NCI-H1105 treated with DMSO at 0.1 percent for 48 hours (cell line): ENCODE data around the gene TRAPPC2.

Experiments used
- DNase-seq: peaks from one replicate; lab custom pipeline; 2025; lab: John Stamatoyannopoulos, UW

TRAPPC2 gene

GRCh38 chrX:13734278-13735172 lies at the start of gene TRAPPC2, which contains the start of gene OFD1:
Gene TRAPPC2, minus strand, starts transcription at chrX:13734620. Its CDS starts 14,657 bp downstream, at chrX:13719963.
Gene OFD1, plus strand, starts transcription at chrX:13734748. Its CDS starts 324 bp downstream, at chrX:13735072.
- DNase-seq = peak; percentile 93

GRCh38 chrX:13780868-13781427 lies 46.5 kb upstream of the TRAPPC2 start:
- DNase-seq = no peak

- DNase-seq = peak; percentile 24
Measured at GRCh38 chrX:13778916-13779315, 44.5 kb upstream of the TRAPPC2 start.

- DNase-seq = no peak
Measured at GRCh38 chrX:13776387-13776786, 42.0 kb upstream of the TRAPPC2 start.

- no peak for DNase-seq
Measured at GRCh38 chrX:13775837-13776236, 41.4 kb upstream of the TRAPPC2 start.

- no peak for DNase-seq
Measured at GRCh38 chrX:13774696-13775095, 40.3 kb upstream of the TRAPPC2 start.

GRCh38 chrX:13770013-13770535 lies 35.7 kb upstream of the TRAPPC2 start:
- peak; percentile 82 for DNase-seq

GRCh38 chrX:13768939-13769338 lies 34.5 kb upstream of the TRAPPC2 start:
- no peak for DNase-seq

GRCh38 chrX:13764765-13765164 lies 30.3 kb upstream of the TRAPPC2 start:
- peak; percentile 35 for DNase-seq

- DNase-seq = no peak
Measured at GRCh38 chrX:13764281-13764680, 29.9 kb upstream of the TRAPPC2 start.

- DNase-seq = peak; percentile 85
Measured at GRCh38 chrX:13763489-13763888, 29.1 kb upstream of the TRAPPC2 start.

- DNase-seq = no peak
Measured at GRCh38 chrX:13761606-13762414, 27.4 kb upstream of the TRAPPC2 start.

- DNase-seq = no peak
Measured at GRCh38 chrX:13760426-13760825, 26.0 kb upstream of the TRAPPC2 start.

- no peak for DNase-seq
Measured at GRCh38 chrX:13759152-13759718, 24.8 kb upstream of the TRAPPC2 start.

GRCh38 chrX:13756381-13756780 lies 22.0 kb upstream of the TRAPPC2 start:
- DNase-seq = no peak

GRCh38 chrX:13755254-13755653 lies 20.8 kb upstream of the TRAPPC2 start:
- no peak for DNase-seq

GRCh38 chrX:13754765-13755164 lies 20.3 kb upstream of the TRAPPC2 start:
- no peak for DNase-seq

- no peak for DNase-seq
Measured at GRCh38 chrX:13752646-13753045, 18.2 kb upstream of the TRAPPC2 start.

- DNase-seq = no peak
Measured at GRCh38 chrX:13752141-13752540, 17.7 kb upstream of the TRAPPC2 start.

- no peak for DNase-seq
Measured at GRCh38 chrX:13750812-13751211, 16.4 kb upstream of the TRAPPC2 start.

- peak; percentile 66 for DNase-seq
Measured at GRCh38 chrX:13750204-13750603, 15.8 kb upstream of the TRAPPC2 start.

- no peak for DNase-seq
Measured at GRCh38 chrX:13748486-13748885, 14.1 kb upstream of the TRAPPC2 start.
